HG03378 (cell line): ENCODE measurements around the gene EIF4EBP3.

ENCODE experiments used
- ATAC-seq: cut with Tn5 transposase; IDR thresholded peaks from one replicate; pipeline ENCODE4 v1.9.1; 2021; ENCODE audit warnings: mild to moderate bottlenecking, moderate library complexity; ENCODE audit not compliant: unreplicated experiment

Gene EIF4EBP3

GRCh38 chr5:140547508-140548299, at the start of gene EIF4EBP3:
Gene EIF4EBP3 (plus strand): TSS chr5:140547662. CDS start chr5:140547738, 76 bp downstream.
- ATAC-seq: peak; percentile 97

- no peak for ATAC-seq
These were observed 49.6 kb upstream of the EIF4EBP3 start for GRCh38 chr5:140497897-140498296.

GRCh38 chr5:140498591-140498990, 48.9 kb upstream of the EIF4EBP3 start:
- ATAC-seq: no peak

DNA sequence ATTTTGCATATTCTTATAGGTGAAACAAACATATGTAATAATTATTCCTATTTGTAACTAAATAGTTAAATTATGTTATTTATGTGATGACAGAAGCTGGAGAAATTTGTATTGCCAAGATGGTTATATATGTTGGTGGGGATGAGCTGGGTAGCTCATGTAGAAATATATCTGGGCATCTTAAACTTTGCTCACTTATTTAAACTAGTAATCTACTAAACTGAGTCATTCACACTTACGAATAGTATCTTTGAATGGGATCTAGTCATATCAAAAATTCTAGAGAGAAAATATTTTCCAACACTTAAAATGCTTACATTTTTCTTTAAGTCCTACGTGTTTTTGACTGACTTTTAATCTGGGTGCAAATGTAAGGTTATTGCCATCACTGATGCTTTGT, 44.6 kb upstream of the EIF4EBP3 start:
- ATAC-seq: no peak

DNA sequence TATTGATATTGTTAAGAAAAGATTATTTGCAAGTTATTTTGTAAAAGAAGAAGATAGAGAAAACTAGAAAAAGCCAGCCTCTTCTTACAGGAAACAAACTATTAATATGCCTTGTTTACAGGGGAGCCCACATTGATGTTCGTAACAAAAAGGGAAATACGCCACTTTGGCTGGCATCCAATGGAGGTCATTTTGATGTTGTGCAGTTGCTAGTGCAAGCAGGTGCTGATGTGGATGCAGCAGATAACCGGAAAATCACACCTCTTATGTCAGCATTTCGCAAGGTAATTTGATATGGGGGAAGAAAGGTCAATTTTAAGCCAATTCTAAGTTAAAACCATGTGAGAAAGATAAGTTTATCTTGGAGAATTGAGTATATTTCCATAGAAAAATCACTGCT, 37.6 kb upstream of the EIF4EBP3 start:
- no peak for ATAC-seq

GRCh38 chr5:140513124-140513523, 34.3 kb upstream of the EIF4EBP3 start:
- ATAC-seq: no peak

DNA sequence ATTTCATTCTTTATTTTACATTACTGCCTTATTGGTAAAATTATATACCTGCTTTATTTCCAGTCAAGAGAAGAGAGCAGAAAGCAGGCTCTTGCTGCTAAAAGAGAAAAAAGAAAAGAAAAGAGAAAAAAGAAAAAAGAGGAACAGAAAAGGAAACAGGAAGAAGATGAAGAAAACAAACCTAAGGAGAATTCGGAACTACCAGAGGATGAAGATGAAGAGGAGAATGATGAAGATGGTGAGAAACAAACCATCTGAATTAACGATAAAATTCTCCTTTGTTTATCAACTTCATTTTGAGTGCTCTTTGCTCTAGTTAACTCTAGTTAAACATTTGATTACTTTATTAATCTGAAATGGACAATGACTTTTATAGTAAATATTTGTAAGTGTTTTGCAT, 23.5 kb upstream of the EIF4EBP3 start:
- ATAC-seq: no peak

DNA sequence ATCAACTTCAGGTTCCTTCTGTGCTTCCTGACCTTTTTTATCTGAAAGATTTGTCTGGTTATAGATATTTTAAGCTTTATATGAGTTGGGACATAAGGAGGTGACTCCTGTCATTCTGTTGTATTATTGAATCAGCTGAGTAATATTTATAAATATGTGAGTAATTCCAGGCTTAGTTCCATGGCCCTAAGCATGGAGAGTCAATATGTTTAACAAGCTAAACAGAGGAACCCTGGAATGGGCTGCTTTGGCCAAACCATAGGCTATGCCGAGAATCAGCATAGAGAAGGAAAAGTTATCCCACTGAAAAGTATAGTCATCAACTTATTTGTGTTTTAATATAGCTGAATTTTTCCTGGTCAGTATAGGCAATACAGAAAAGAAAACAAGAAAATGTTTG, 7.2 kb upstream of the EIF4EBP3 start:
- no peak for ATAC-seq

- ATAC-seq: no peak
These were observed 4.5 kb upstream of the EIF4EBP3 start for GRCh38 chr5:140542972-140543371.

DNA sequence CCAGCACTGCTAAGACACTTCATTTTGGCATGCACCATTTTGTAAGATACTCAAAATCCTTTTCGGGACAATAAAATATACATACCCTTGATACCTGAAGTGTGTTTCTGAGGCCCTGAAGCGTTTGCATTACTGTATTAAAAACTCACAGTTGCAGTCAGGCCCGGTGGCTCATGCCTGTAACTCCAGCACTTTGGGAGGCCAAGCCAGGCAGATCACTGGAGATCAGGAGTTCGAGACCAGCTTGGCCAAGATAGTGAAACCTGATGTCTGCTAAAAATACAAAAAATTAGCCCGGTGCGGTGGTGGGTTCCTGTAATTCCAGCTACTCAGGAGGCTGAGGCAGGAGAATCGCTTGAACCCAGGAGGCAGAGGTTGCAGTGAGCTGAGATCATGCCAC, 2.5 kb upstream of the EIF4EBP3 start:
- ATAC-seq: no peak

- no peak for ATAC-seq
These were observed 1.9 kb upstream of the EIF4EBP3 start for GRCh38 chr5:140545606-140546005.

- ATAC-seq: peak; percentile 15
These were observed 483 bp upstream of the EIF4EBP3 start for GRCh38 chr5:140546851-140547507.

GRCh38 chr5:140548300-140548688, 832 bp downstream of the EIF4EBP3 start:
- ATAC-seq: no peak

GRCh38 chr5:140548791-140549190, 1.3 kb downstream of the EIF4EBP3 start:
- no peak for ATAC-seq

DNA sequence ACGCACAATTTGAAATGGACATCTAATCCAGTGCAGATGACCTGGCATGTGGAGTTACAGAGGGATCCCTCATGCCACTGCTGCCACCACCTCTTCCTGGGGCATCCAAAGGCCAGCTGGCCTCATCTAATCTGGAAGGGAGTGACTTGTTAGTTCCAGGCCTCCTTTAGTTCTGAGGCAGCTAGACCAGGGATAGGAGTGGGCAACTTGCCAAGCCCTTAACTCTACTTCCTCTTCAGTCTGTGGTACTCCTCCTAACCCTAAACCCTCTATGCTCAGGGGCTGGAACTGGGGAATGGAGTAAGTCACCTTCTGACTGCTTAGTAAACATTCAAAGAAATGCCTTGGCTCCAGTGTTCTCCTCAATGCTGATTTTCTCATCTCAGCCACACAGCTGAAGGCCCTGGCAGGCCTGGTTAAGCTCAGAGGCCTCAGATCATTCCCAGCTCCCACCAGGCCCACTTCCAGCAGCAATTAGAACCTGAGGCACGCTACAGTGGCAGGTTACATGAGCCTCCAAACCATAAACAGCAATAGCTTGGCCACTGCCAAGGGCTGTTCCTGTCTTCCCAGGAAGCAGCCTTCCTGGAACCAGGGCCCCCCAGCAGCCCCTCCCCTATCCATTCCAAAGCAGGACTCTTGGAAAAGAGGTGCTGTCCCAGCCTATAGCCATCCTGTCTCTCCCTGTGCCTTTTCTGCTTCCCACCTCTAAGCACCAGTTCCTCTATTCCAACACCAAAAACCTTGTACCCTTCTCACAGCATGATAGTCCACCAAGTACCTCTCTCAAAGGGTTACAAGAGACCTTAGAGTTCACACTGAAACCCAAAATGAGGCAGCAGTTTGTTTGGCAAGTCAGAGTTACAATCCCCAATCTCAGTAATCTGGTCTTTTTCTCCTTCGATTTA, 2.0 kb downstream of the EIF4EBP3 start:
- no peak for ATAC-seq

DNA sequence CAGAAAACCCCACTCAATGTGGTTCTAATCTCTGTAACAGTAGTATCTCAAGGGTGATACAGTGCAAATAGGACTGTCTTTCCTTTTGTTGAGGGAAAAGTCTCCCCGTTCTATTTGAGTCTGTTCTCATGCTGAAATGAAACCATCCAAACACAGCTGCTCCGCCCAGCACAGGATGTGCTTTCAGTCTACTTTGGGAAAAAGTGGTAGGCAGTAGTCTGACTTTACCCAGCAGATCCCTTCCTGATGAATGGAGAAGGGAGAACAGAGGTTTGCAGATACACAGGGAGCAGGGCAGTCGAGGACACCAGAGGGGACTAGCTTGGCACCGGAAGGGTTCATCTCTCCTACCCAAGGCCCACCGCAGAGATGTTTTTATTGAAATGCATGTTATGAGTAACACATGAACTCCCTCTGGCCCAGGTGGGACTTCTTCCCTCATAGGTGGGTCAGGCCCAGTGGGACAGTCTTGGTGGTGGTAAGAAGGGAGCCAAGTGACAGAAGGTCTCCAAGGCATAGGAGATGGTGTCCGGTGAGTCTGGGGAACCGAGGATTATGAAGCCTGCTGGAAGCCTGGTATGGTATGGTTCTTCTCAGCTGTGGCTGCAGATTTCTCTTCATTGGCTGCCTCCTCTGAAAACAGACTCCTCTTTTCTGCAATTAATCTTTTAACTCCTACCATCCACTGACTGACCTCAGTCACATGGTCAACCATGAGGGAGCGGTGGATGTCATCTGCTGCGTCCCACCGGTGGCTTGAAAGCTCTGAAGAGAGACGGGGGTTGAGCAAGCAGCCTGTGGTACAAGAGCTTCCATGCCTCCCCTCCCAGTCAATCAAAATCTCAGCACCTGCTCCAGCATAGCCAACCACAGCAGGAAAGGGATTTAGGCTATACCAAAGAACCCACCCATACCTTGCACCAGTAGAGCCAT, 3.0 kb downstream of the EIF4EBP3 start:
- ATAC-seq: no peak

- ATAC-seq: no peak
These were observed 4.4 kb downstream of the EIF4EBP3 start for GRCh38 chr5:140551872-140552271.

- ATAC-seq: no peak
These were observed 6.2 kb downstream of the EIF4EBP3 start for GRCh38 chr5:140553657-140554056.

- ATAC-seq: no peak
These were observed 7.0 kb downstream of the EIF4EBP3 start for GRCh38 chr5:140554454-140554853.

DNA sequence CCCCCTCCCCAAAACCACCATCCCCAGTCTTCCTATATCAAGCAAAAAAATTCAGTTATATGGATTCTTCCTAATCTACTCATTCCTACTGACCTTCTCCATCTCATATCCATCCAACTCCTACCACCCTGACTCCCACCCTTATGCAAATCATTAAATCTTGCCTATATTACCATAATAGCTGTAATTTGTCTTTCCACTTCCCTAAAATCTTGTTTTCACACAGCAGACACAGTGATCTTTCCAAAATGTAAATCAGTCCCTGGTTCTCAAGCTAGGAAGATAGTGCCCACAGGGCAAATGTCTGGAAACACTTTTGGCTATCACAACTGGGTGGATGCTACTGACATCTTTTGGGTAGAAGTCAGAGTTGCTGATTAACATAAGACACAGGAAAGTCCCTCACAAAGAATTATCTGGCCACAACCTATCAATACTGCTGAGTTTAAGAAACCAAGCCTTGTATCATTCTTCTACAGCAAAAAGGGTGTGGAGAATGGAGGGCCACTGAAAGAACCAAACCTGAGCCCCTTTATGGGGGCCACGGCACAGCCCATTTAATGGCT, 8.4 kb downstream of the EIF4EBP3 start:
- ATAC-seq: peak; percentile 27
